ENCODE results near the gene RPL39L.

- no peak for TF ChIP-seq POLR2AphosphoS5 (IDR thresholded peaks at IDR 0.05; ENCODE audit: low read depth, low read length)
- no peak for TF ChIP-seq TAF1 (IDR thresholded peaks at IDR 0.05; ENCODE audit: borderline replicate concordance, insufficient read depth, low read length)
These were observed 63.0 kb downstream of the RPL39L start for GRCh38 chr3:187076297-187076696.
